CD4-positive, alpha-beta T cell treated with Interleukin-12 subunit alpha and Interleukin-12 subunit beta, for 1 hour (primary cell): ENCODE results near the gene ADCY2.
A peak's percentile ranks its signal among the peaks of the same experiment; 100 is the strongest.

Experiments
- DNase-seq: peaks from one replicate; pipeline ENCODE4 v3.0.0-alpha.2; 2020

ADCY2 gene

DNA sequence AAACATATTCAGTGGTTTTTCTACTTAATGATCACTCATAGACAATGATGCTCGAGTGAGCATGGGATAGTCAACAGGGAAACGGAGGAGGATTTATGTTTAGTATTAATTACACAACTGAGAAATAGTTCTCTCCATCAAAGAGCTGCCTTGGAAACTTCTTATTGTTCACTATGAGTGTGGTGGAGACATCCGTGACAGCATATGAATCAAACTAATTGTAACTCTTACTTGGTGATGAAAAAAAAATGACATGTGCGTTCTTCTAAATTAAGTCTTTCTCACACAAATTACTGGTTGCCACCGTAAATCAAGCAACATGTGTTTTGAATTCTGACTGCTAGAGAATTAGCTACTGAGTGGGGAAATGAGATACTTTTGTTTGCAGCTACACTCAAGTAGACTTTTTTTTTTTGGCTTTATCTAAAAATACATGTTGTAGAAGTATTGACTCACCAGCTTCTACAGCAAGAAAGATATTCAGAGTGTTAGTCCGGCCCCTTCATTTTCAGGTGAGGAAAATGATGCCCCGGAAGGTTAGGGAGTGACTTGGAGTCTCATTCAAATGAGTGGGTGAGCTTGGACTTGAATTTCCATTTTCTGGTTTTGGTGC is 275.5 kb downstream of the ADCY2 start:
- DNase-seq = no peak

- DNase-seq = no peak
These were observed 277.7 kb downstream of the ADCY2 start for GRCh38 chr5:7673658-7674057.

DNA sequence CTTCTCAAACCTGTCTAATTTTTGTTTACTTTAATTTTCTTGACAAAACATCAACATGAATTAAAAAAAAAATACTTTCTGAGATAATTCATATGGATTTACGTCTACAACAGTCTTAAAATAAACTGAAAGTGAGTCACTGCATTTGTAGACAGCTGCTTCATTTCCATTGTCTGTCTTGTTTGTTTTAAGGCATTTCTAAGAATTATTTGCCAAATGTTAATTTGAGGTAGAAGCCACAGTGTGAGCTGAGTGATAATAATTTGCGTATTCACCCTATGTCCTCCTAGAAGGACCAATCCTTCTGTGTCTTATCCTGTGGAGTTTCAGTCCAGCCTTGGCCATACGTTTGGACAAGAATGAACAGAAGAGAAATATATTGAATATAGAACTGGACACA is 280.5 kb downstream of the ADCY2 start:
- no peak for DNase-seq

GRCh38 chr5:7678030-7678429 is 282.1 kb downstream of the ADCY2 start:
- DNase-seq = no peak

DNA sequence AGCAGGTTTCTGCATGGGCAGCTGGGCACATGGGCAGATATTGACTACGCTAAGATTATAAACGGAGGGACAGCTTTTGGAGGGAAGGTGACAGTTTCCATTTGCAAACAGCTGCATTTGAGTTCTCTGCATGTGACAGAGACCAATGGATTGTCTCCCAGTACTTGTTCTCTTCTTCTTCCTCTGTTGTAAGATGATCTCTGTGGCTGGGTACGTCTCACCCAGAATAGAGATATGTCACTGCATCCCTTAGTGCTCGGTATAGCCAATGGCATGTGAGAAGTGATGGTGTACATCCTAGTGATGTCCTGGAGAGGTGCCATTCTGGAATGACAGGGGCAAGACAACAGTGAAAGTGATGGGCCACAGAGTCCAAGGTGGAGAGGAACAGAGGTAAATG is 283.7 kb downstream of the ADCY2 start:
- no peak for DNase-seq

DNA sequence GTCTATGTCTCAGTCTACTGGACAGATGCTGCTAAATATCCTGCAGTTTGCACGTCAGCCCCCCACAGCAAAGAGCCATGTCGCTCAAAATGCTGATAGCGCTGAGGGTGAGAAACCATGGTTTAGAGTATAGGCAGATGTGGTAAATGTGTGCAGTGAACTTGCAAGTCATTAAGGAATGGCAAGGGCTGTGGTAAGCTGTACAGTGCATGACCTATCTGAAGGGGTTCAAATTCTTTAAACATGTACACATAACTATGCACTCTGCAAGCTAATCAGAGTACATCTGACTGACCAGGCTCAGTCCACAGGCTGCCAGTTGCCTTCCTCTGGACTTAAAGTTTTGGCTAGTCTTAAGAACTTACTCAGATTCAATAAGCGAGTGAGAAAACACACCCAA is 284.3 kb downstream of the ADCY2 start:
- no peak for DNase-seq

DNA sequence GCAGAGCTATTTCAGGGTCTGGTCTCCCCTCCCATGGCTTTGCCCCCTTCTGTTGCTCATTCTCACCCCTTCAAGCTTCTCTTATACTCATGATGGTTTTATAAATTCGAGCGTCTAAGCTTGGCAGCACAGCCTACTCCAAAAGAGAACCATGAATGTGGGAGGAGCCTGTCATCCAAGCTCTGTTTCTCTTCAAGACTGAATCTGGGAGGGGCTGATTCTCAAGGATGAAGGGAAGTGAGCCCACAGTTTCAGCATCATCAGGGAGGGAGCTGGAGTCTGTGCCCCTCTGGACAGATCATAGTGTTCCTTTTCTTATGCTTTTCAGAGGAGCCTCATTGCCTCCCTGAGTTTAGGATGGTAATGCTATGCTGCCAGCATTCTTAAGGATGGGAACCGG is 286.4 kb downstream of the ADCY2 start:
- DNase-seq = no peak

DNA sequence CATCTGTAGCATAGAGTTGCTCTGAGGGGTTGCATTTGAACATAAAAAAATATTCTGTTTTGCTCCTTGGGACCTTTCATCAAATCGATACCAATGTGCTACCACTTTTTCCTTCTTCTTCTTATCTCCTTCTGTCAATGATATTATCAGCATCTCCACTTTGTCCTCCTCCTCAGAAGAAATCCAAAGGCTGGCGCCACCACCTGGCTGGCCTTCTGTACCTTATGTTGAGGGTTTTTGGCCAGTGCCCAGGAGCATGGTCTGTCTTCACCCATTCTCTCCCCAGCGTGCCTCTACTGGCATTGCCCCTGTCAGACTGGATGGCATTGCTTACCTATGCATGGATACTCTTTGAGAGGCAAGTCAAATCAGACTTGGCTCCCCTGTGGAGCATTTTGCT is 287.8 kb downstream of the ADCY2 start:
- no peak for DNase-seq

- no peak for DNase-seq
These were observed 288.9 kb downstream of the ADCY2 start for GRCh38 chr5:7684826-7685225.

GRCh38 chr5:7686794-7687193 is 290.9 kb downstream of the ADCY2 start:
- DNase-seq = no peak

GRCh38 chr5:7690557-7690956 is 294.6 kb downstream of the ADCY2 start:
- no peak for DNase-seq

GRCh38 chr5:7705261-7705660 is 309.3 kb downstream of the ADCY2 start:
- DNase-seq = no peak

- DNase-seq = no peak
These were observed 309.8 kb downstream of the ADCY2 start for GRCh38 chr5:7705736-7706135.

DNA sequence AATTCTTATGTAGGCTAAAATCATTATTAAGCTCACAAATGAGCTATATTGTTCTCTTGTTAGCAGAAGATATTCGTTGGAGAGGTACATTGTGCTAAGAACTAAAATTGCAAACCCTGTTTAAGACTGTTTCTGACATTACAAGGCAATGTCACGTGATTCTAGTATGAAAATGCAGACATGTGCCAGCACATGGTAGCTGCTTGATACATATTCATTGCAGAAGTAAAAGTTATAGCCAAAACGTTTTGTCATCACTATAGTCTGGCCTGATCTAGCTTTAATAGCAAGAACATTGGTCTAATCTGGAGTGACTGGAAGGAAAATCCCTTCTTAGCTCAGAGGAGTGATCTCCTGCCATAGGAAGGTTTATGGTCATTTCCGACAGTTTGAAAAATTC is 310.3 kb downstream of the ADCY2 start:
- no peak for DNase-seq

GRCh38 chr5:7714119-7714518 is 318.2 kb downstream of the ADCY2 start:
- no peak for DNase-seq

DNA sequence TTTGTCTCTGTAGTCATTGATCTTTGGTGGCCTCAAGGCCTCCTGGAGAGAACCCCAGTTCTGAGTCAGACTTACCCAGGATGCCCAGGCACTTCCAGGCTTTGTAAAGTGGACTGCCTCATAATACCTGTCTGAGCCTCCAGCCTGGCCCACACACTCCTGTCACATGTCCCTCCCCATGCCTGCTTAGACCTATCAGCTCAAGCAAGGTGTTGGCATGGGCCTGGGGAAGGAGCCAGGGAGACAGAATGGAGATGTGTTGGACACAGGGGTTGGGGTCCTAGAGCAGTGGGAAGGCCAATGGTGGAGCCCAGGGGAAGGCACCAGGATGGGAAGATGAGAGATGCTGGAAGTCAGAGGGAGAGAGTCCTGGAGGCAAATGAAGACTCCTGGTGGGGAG is 318.8 kb downstream of the ADCY2 start:
- no peak for DNase-seq

GRCh38 chr5:7717691-7718090 is 321.8 kb downstream of the ADCY2 start:
- DNase-seq = no peak

GRCh38 chr5:7728076-7728475 is 332.1 kb downstream of the ADCY2 start:
- DNase-seq = no peak

GRCh38 chr5:7741415-7742065 is 345.6 kb downstream of the ADCY2 start:
- no peak for DNase-seq

DNA sequence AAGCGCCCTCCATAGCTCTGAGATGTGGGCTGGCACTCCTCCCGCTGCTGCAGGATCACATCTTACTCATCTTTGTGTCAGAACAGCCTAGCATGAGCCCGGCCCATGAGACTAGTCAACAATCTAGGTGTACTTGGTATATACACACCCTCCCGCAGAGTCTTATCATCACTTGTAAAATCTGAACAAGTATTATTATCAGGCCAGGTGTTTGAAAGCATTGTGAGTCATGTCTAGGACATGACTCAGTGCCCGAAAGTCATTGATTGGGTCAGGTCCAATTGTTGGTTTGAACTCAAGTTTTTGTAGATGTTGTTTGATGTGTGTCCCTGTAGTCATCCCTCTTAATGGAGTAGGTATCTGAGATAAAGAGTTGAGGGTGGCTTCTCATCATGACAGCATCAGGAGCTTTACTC is 346.3 kb downstream of the ADCY2 start:
- DNase-seq = no peak

DNA sequence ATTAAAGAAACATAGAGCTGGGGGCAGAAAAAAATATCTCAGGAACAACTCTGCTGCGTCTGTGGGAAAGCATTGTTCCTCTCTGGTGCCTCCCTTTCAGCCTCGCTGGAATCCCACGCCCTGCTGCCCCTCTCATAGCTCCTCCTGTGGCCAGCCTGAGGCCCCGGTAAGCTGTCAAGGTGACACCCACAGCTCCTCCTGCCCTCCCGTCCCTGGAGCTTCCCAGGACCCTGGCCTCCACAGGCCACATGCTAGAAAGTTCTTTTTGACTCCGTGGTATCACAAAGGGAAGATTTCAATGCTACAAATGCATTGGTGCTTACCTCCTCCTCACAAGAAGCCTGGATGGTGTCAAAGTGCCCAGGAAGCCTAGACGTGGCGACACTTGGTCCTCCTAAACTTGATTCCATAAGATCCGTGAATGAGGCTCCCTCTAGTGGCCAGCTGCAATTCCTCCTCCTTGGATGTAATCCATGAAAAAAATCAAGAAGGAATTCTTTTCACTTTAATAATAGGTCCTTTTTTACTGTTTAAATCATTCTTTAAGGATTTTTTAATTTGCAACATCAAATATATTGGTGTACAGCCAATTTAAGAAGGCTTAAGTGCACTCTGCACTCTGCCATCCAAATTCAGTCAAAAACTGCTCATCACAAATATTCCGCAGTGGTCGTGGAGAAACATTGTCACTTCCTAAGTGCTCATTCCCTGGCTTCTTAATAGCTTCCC is 350.1 kb downstream of the ADCY2 start:
- DNase-seq = peak; percentile 28

DNA sequence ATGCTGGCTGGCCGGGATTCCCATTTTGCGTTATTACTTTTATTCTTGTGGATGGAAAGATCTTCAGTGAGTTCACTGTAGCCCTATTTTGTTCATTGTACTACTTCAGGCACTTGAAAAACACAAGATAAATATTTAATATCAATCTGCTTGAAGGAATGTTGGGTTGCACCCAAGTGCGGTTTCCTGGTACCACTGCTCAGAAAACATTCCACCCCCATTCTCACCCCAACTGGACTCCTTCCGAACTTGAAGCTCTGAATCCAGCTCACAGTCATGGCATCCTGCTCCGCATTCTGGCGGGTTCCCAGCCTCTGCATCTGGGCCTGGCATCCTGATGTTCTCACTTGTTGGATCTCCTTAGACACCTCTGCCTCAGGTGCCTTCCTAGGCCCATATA is 351.8 kb downstream of the ADCY2 start:
- no peak for DNase-seq

GRCh38 chr5:7749626-7750025 is 353.7 kb downstream of the ADCY2 start:
- DNase-seq = no peak

GRCh38 chr5:7751874-7752273 is 355.9 kb downstream of the ADCY2 start:
- no peak for DNase-seq

- DNase-seq = no peak
These were observed 357.2 kb downstream of the ADCY2 start for GRCh38 chr5:7753181-7753580.
